ENCODE results near the gene GIN1. TPM values are rescaled to one million over a fixed set of nuclear protein-coding genes. Genes with fewer than 3 reads are reported as not detected.

The GIN1 gene
- total and polyA plus RNA-seq, 2 experiments from 2014 or later, result 5.8 to 9.6 TPM

DNA sequence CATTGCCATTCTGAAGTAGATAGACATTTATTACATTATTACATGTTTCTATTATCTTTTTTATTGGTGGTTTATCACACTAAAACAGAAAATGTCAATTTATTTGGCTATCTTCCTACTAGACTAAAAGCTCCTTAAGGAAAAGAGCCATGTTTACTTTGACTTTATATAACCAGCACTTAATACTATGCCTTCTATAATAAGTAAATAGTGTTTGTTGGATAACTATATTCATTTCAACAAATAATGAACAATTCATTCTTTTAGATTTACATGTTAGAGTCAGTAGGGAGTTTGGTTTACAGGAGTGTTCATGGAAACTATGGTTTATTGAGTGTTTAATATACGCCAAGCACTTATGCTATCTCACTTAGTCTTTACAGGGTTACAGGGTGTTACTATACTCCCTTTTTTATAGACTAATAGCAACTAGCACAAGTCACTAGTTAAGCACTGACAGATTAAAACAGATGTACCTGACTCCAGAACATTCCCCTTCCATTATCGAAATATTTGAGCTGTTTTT is 7.4 kb upstream of the GIN1 start:
- Mint-ChIP-seq H3K27me3 (ENCODE audit: insufficient read depth, low read depth, poor library complexity) (no peaks in the 10 kb centered on the region), H3K27ac (no peak overlapping the region), H3K4me3 (no peak overlapping the region), H3K9me3 (no peaks in the 10 kb centered on the region), H3K4me1 (no peaks in the 10 kb centered on the region), H3K36me3 (ENCODE audit: low read depth) (no peaks in the 10 kb centered on the region)
- TF ChIP-seq POLR2AphosphoS5 (IDR thresholded peaks at IDR 0.05; ENCODE audit: low read depth) (no peak), ZNF331 (CRISPR knock-in tag; IDR thresholded peaks at IDR 0.05; ENCODE audit: low read depth) (no peak), NANOG (IDR thresholded peaks at IDR 0.05; ENCODE audit: borderline replicate concordance) (no peak), ZNF114 (CRISPR knock-in tag; IDR thresholded peaks at IDR 0.05) (no peak), EZH2phosphoT487 (IDR thresholded peaks at IDR 0.05; ENCODE audit: unreplicated experiment) (no peak), STAT1 (IDR thresholded peaks at IDR 0.05; ENCODE audit: unreplicated experiment) (no peak), CREB1 (CRISPR knock-in tag; IDR thresholded peaks at IDR 0.05; ENCODE audit: low read depth) (no peak), JUNB (IDR thresholded peaks at IDR 0.05; ENCODE audit: unreplicated experiment) (no peak), EZH2 (IDR thresholded peaks at IDR 0.05; ENCODE audit: low read depth, unreplicated experiment) (no peak)
- TF ChIP-seq, protein P1, sequence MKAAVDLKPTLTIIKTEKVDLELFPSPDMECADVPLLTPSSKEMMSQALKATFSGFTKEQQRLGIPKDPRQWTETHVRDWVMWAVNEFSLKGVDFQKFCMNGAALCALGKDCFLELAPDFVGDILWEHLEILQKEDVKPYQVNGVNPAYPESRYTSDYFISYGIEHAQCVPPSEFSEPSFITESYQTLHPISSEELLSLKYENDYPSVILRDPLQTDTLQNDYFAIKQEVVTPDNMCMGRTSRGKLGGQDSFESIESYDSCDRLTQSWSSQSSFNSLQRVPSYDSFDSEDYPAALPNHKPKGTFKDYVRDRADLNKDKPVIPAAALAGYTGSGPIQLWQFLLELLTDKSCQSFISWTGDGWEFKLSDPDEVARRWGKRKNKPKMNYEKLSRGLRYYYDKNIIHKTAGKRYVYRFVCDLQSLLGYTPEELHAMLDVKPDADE (IDR thresholded peaks at IDR 0.05), result no peak
- TF ChIP-seq, protein P2, sequence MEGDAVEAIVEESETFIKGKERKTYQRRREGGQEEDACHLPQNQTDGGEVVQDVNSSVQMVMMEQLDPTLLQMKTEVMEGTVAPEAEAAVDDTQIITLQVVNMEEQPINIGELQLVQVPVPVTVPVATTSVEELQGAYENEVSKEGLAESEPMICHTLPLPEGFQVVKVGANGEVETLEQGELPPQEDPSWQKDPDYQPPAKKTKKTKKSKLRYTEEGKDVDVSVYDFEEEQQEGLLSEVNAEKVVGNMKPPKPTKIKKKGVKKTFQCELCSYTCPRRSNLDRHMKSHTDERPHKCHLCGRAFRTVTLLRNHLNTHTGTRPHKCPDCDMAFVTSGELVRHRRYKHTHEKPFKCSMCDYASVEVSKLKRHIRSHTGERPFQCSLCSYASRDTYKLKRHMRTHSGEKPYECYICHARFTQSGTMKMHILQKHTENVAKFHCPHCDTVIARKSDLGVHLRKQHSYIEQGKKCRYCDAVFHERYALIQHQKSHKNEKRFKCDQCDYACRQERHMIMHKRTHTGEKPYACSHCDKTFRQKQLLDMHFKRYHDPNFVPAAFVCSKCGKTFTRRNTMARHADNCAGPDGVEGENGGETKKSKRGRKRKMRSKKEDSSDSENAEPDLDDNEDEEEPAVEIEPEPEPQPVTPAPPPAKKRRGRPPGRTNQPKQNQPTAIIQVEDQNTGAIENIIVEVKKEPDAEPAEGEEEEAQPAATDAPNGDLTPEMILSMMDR (conservative IDR thresholded peaks at IDR 0.05; ENCODE audit: low read depth in 2 of 2), result no peak
- TF ChIP-seq, protein P3, sequence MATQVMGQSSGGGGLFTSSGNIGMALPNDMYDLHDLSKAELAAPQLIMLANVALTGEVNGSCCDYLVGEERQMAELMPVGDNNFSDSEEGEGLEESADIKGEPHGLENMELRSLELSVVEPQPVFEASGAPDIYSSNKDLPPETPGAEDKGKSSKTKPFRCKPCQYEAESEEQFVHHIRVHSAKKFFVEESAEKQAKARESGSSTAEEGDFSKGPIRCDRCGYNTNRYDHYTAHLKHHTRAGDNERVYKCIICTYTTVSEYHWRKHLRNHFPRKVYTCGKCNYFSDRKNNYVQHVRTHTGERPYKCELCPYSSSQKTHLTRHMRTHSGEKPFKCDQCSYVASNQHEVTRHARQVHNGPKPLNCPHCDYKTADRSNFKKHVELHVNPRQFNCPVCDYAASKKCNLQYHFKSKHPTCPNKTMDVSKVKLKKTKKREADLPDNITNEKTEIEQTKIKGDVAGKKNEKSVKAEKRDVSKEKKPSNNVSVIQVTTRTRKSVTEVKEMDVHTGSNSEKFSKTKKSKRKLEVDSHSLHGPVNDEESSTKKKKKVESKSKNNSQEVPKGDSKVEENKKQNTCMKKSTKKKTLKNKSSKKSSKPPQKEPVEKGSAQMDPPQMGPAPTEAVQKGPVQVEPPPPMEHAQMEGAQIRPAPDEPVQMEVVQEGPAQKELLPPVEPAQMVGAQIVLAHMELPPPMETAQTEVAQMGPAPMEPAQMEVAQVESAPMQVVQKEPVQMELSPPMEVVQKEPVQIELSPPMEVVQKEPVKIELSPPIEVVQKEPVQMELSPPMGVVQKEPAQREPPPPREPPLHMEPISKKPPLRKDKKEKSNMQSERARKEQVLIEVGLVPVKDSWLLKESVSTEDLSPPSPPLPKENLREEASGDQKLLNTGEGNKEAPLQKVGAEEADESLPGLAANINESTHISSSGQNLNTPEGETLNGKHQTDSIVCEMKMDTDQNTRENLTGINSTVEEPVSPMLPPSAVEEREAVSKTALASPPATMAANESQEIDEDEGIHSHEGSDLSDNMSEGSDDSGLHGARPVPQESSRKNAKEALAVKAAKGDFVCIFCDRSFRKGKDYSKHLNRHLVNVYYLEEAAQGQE (IDR thresholded peaks at IDR 0.05; ENCODE audit: unreplicated experiment), result no peak
- TF ChIP-seq, protein P4, sequence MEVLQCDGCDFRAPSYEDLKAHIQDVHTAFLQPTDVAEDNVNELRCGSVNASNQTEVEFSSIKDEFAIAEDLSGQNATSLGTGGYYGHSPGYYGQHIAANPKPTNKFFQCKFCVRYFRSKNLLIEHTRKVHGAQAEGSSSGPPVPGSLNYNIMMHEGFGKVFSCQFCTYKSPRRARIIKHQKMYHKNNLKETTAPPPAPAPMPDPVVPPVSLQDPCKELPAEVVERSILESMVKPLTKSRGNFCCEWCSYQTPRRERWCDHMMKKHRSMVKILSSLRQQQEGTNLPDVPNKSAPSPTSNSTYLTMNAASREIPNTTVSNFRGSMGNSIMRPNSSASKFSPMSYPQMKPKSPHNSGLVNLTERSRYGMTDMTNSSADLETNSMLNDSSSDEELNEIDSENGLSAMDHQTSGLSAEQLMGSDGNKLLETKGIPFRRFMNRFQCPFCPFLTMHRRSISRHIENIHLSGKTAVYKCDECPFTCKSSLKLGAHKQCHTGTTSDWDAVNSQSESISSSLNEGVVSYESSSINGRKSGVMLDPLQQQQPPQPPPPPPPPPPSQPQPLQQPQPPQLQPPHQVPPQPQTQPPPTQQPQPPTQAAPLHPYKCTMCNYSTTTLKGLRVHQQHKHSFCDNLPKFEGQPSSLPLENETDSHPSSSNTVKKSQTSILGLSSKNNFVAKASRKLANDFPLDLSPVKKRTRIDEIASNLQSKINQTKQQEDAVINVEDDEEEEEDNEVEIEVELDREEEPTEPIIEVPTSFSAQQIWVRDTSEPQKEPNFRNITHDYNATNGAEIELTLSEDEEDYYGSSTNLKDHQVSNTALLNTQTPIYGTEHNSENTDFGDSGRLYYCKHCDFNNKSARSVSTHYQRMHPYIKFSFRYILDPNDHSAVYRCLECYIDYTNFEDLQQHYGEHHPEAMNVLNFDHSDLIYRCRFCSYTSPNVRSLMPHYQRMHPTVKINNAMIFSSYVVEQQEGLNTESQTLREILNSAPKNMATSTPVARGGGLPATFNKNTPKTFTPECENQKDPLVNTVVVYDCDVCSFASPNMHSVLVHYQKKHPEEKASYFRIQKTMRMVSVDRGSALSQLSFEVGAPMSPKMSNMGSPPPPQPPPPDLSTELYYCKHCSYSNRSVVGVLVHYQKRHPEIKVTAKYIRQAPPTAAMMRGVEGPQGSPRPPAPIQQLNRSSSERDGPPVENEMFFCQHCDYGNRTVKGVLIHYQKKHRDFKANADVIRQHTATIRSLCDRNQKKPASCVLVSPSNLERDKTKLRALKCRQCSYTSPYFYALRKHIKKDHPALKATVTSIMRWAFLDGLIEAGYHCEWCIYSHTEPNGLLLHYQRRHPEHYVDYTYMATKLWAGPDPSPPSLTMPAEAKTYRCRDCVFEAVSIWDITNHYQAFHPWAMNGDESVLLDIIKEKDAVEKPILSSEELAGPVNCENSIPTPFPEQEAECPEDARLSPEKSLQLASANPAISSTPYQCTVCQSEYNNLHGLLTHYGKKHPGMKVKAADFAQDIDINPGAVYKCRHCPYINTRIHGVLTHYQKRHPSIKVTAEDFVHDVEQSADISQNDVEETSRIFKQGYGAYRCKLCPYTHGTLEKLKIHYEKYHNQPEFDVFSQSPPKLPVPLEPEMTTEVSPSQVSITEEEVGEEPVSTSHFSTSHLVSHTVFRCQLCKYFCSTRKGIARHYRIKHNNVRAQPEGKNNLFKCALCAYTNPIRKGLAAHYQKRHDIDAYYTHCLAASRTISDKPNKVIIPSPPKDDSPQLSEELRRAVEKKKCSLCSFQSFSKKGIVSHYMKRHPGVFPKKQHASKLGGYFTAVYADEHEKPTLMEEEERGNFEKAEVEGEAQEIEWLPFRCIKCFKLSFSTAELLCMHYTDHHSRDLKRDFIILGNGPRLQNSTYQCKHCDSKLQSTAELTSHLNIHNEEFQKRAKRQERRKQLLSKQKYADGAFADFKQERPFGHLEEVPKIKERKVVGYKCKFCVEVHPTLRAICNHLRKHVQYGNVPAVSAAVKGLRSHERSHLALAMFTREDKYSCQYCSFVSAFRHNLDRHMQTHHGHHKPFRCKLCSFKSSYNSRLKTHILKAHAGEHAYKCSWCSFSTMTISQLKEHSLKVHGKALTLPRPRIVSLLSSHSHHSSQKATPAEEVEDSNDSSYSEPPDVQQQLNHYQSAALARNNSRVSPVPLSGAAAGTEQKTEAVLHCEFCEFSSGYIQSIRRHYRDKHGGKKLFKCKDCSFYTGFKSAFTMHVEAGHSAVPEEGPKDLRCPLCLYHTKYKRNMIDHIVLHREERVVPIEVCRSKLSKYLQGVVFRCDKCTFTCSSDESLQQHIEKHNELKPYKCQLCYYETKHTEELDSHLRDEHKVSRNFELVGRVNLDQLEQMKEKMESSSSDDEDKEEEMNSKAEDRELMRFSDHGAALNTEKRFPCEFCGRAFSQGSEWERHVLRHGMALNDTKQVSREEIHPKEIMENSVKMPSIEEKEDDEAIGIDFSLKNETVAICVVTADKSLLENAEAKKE (CRISPR knock-in tag; IDR thresholded peaks at IDR 0.05), result no peak
- Histone ChIP-seq H3K79me2 (replicated peaks; ENCODE audit: insufficient read depth) (peaks cover 14% of the 10 kb centered on the region), H3K36me3 (ENCODE audit: insufficient read depth) (no peaks in the 10 kb centered on the region), H3K4me3 (no peak overlapping the region), H3K9me2 (ENCODE audit: insufficient read depth) (no peaks in the 10 kb centered on the region), H3K27ac (ENCODE audit: low read depth) (no peak overlapping the region), H4K20me1 (replicated peaks; ENCODE audit: insufficient read depth) (no peaks in the 10 kb centered on the region; the same call in 1 of the 2 replicates), H3K4me2 (no peak overlapping the region), H2AFZ (no peak overlapping the region), H3K4me1 (ENCODE audit: insufficient read depth) (no peaks in the 10 kb centered on the region), H3K27me3 (ENCODE audit: insufficient read depth) (no peaks in the 10 kb centered on the region), H3F3A (replicated peaks; ENCODE audit: low read depth) (no peaks in the 10 kb centered on the region)
- no peak for DNase-seq (ENCODE audit: low spot score)
- ATAC-seq, result no peak
